GM12872 (cell line): ENCODE results near the gene SLC20A1.

Source experiments
- TF ChIP-seq, protein P1 (sequence below): IDR thresholded peaks from 3 replicates; pipeline ENCODE4 v1.5.1; 2011; ENCODE audit warnings: low read depth, mild to moderate bottlenecking, low read length, moderate library complexity; ENCODE audit not compliant: insufficient read depth

Gene SLC20A1

DNA sequence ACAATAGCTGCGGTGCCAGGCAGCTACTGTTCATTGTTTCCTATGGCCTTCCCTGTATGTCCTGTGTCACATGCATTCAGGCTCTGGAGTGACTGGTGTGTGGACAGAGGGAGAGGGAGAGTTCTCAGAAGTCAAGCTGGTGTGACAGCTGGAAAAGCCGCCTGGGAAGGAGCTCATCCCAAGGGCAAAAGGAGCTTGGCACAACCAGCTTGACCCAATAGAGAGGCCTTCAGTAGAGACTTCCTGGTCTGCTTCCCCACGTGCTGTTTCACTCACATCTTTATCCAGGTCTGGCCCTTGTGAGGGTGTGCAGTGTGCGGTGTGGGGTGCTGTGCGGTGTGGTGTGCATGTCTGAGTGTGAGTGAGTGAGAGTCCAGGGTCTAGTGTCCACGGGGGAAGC lies 64.0 kb downstream of the SLC20A1 start:
- TF ChIP-seq, protein P1, sequence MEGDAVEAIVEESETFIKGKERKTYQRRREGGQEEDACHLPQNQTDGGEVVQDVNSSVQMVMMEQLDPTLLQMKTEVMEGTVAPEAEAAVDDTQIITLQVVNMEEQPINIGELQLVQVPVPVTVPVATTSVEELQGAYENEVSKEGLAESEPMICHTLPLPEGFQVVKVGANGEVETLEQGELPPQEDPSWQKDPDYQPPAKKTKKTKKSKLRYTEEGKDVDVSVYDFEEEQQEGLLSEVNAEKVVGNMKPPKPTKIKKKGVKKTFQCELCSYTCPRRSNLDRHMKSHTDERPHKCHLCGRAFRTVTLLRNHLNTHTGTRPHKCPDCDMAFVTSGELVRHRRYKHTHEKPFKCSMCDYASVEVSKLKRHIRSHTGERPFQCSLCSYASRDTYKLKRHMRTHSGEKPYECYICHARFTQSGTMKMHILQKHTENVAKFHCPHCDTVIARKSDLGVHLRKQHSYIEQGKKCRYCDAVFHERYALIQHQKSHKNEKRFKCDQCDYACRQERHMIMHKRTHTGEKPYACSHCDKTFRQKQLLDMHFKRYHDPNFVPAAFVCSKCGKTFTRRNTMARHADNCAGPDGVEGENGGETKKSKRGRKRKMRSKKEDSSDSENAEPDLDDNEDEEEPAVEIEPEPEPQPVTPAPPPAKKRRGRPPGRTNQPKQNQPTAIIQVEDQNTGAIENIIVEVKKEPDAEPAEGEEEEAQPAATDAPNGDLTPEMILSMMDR = no peak

DNA sequence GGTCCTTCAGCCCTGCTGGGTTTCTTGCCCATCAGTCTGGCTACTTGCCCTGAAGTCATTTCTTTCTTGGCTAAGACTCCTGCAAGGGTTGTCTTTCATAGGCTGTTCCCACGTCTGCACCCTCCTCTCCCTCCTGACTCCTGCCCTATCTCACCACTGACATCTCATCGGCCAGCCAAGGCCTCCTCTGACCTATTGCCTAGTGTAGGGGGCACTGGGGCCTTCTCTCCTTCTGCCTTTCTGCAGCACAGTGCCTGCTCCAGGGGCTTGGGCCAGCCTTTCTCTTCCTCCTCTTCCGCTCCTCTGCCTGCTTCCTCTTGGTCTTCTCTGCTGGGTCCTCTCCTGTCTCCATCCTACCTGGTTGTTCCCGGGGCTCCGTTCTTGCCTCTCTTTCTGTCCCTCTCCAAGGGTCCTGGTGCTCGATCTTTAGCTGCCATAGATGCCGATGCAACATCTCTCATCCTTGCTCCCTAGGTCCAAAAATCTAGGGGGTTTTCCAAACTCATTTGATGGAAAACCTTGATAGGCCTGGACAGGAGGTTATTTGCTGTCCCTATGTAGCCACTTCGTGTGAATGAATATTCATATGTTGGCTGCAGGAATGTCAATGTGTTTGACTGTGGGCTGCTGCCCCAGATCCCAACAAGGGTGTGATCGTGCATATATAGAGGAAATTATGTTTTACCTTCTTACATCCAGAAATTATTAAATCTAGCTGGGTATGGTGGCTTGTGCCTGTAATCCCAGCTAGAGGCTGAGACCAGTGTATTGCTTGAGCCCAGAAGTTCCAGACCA lies 65.4 kb downstream of the SLC20A1 start:
- TF ChIP-seq, protein P1 = no peak

DNA sequence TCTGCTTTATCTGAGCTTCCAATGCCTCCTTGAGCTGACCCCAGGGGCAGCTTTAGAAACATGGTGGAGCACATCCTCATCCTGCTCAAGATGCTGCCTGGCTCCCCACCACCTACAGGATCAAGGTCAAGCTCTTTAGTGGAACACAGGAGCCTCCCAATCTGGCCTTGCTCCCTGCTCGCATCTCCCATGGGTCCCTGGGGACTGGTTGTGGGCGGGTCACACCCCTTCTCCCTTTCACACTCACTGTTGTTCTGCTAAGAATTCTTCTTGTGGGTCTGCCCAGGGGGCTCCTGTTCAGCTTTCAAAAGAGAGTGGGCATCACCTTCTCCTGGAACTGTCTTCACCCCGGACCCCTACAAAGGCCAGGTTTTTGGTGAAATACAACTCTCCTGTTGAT lies 66.7 kb downstream of the SLC20A1 start:
- TF ChIP-seq, protein P1 = no peak

DNA sequence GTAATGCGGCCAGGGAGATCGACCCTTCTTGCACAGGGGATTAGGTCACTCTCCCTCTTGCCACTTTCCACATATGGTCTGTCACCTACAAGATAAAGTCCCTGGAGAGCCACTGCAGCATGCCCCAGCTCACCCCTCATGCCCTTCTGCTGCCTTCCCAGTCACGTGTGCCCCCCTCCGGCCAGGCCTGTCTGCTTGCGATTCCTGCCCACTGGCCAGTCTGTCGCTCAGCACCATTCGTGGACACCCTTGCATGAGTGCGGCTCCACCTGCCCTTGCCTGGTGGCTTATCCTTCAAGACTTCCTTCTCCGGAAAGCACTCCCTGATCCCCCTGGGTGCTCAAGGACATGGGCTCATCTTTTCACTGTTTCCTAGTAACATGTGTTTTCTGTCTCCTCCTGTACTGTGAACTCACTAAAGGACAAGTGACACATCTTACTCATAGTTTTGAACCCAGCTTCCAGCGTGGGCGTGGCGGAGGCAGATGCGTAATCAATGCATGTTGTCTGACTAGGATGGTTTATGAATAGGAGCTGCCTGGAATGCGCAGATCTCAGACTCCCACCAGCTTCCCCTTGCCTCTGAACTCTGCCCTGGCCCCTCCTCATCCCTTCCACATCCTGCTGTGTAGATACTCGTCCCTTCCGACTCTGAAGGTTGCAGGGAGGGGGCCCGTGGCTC lies 67.3 kb downstream of the SLC20A1 start:
- TF ChIP-seq, protein P1 = no peak
